GM23338 (cell line): ENCODE results near the gene DNAH11.

Experiments used
- EZH2 ChIP-seq: fragments of 200-600 bp; sonication (generic); IDR thresholded peaks from one replicate; pipeline ENCODE4 v1.8.0; 2017; ENCODE audit warnings: antibody characterized with exemption, mild to moderate bottlenecking, low read depth; ENCODE audit not compliant: unreplicated experiment
- EZH2phosphoT487 ChIP-seq: fragments of 200-600 bp; sonication (generic); IDR thresholded peaks from one replicate; pipeline ENCODE4 v1.8.1; 2018; ENCODE audit warnings: antibody characterized with exemption; ENCODE audit not compliant: unreplicated experiment
- NANOG ChIP-seq: IDR thresholded peaks from 2 replicates; pipeline ENCODE4 v1.6.1; 2016; ENCODE audit warnings: antibody characterized with exemption, borderline replicate concordance
- POLR2AphosphoS5 ChIP-seq: IDR thresholded peaks from 2 replicates; pipeline ENCODE4 v1.6.1; 2016; ENCODE audit warnings: antibody characterized with exemption, low read depth
- STAT1 ChIP-seq: IDR thresholded peaks from one replicate; pipeline ENCODE4 v1.6.1; 2016; ENCODE audit warnings: antibody characterized with exemption; ENCODE audit not compliant: unreplicated experiment
- TF ChIP-seq, protein P1 (sequence below), 2 experiments: fragments of 200-600 bp in 1 of 2; sonication (generic) in 1 of 2; conservative IDR thresholded peaks; 2 replicates each; pipeline versions ENCODE4 v1.5.1 to v1.6.1; 2016 to 2017; ENCODE audit warnings: antibody characterized with exemption in 2 of 2, low read depth in 2 of 2, mild to moderate bottlenecking in 2 of 2, moderate library complexity in 1 of 2

DNA sequence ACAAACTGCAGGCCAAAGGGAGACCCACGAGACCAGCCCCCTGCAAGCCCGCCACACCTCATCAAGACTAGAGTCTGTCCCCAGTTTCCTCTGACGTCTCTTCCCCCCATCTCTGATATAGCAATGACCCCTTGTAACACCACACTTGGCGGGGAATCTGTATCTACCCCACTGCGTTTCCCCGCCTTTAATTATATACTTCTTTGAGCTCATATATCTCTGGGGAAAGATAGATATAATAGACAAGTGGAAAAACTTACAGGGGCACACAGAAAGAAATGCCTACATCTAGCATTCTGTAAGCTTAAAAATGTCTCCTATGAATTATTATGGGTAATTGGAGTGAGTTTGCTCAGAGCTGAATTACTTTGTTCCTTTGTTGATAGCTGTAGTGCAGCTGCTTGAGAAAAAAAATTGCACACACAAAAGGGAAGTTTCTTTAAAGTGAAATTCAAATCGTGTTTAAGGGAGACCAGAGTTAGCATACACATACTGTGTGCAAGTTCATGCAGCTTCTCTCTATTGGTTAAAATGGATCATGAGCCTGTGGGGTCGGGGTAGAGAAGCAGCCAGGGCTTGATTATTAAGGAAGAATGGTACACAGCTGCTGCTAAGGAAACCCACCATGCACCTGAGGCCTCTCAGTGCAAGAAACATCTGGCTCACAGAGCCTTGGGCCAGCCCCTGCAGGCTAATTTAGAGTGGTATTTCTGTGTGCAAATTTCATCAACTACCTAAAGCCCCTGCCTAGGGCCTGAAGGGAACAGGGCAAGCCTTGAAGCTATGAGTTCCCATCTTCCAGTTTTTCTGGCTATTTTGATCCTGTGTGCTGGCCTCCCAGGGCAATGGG lies 370.3 kb downstream of the DNAH11 start:
- TF ChIP-seq, protein P1, sequence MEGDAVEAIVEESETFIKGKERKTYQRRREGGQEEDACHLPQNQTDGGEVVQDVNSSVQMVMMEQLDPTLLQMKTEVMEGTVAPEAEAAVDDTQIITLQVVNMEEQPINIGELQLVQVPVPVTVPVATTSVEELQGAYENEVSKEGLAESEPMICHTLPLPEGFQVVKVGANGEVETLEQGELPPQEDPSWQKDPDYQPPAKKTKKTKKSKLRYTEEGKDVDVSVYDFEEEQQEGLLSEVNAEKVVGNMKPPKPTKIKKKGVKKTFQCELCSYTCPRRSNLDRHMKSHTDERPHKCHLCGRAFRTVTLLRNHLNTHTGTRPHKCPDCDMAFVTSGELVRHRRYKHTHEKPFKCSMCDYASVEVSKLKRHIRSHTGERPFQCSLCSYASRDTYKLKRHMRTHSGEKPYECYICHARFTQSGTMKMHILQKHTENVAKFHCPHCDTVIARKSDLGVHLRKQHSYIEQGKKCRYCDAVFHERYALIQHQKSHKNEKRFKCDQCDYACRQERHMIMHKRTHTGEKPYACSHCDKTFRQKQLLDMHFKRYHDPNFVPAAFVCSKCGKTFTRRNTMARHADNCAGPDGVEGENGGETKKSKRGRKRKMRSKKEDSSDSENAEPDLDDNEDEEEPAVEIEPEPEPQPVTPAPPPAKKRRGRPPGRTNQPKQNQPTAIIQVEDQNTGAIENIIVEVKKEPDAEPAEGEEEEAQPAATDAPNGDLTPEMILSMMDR (conservative IDR thresholded peaks at IDR 0.05; ENCODE audit: low read depth in 2 of 2), result no peak
- TF ChIP-seq POLR2AphosphoS5 (no peak), EZH2phosphoT487 (no peak), EZH2 (no peak), STAT1 (no peak), NANOG (no peak)
